GM19240 (cell line): ENCODE data around the gene CPLX1.
"Not testable (repeated sequence)": the region's sequence is repeated elsewhere in the genome, so short reads cannot be mapped to it uniquely, and the experiment has no call there.

Experiments used
- DNase-seq: peaks from one replicate; pipeline ENCODE4 v3.0.0; 2011; ENCODE audit warnings: low spot score; ENCODE audit not compliant: insufficient read length

CPLX1 gene

DNA sequence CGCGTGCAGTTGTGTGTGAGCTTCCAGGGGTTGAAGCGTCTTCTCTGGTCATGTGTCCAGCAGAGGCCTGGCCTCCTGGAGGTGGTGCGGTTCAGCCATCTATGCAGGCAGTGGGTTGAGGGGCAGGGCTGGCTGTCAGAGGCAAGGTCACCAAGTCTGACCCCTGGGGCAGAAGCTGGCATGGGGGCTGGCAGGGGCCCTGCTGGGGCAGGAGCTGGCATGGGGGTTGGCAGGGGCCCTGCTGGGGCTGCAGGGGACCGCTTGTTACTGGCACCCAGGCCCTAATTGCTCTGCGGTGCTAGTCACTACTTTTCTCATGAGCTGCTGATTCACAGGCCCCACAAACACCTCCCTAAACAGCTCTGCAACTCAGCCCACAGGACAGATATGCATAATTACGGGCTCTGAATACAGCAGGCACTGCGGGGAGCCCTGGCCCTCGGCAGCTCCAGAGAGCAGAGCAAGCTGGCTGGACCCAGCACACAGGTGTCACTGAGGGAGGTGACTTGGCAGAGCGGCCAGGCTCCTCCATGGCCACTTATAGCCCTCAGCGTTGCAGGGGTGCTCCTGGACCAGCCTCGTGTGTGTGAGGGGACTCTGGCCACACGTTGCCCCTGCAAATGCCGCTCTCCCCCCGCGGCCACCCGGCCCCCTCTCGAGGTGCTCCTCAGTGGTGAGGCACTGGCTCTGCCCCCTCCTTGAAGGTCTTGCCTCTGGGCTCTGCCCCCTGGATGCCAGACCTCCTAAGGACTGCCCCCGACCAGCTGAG, 32.7 kb downstream of the CPLX1 start:
- DNase-seq = no peak

DNA sequence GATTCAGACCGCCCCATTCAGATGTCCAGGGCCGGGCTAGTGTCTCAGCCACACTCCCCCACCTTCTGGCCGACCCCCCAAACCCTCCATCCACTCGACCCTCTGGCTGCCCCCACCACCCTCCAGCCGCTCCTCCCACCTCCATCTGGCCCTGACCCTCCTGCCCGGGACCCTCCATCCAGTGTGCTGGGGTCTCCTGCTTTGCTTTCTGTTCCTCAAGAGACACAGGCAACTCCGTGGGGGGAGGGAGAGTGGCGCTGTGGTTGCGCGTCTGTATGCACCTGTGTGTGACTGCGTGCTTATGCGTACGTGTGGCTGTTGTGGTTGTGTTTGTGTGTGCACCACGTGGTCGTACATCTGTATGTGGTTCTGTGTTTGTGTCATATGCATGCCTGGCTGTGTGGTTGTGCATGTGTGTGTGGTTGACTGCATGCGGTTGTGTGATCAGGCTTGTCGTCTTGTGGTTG, 33.3 kb downstream of the CPLX1 start:
- no peak for DNase-seq

DNA sequence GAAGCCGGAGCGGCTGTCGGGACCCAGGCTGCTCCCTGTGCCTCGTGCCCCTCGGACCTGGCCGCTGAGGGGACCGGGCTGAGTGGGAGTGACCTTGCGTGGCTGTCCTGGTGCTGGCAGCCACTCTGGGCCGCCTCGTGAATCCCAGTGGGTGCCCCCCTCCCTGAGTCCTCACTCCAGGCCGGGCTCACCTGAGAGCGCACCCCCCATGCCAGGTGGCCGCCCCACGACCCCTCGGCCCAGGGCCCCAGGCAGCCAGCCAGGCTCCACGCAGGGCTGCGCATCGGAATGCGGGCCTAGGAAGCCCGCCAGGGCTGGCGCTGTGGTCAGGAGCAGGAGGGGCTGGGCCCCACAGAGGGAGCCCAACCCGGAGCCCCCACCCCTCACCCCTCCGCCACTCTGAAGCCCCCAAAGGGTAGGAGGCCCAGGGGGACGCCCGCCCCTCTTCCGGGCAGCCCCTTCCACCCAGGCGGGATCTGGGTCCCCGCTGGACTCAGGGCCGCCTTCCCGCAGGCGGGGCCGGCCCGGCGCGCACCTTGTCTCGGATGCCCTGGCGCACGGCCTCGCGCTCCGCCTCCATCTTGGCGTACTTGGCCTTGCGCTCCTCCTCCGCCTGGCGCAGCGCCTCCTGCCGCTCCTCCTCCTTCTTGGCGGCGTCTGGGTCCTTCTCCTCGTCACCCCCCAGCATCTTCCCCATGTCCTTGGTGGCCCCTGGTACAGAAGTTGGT, 33.9 kb downstream of the CPLX1 start:
- no peak for DNase-seq

DNA sequence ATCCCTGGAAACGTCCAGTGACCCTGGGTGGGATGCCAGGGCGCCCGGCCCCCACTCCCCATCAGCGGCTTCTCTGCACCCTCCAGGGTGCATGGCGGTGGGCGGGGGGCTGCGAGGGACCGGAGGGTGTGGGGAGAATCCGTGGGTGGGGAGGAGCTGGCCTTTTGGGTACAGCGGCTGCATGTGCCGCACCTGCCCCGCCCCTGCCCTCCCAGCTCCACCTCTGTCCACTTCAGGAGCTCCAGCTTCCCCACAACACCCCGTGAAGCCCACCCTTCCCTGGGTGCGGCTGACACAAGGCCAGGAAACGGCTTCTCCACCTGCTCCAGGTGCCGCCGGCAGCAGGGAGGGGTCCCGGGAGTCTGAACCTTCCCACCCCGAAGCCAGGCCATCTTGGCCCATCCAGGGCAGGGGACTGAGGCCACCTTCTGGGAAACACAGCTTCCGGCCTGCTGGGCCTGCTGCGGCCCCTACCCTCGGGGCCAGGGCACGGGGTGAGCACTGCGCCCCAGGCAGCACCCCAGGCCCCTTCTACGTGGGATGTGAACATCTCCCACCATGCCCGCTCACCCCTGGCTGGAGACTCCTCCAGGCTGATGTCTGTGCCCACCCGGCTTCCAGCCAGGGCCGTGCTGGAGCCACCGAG, 34.6 kb downstream of the CPLX1 start:
- no peak for DNase-seq

DNA sequence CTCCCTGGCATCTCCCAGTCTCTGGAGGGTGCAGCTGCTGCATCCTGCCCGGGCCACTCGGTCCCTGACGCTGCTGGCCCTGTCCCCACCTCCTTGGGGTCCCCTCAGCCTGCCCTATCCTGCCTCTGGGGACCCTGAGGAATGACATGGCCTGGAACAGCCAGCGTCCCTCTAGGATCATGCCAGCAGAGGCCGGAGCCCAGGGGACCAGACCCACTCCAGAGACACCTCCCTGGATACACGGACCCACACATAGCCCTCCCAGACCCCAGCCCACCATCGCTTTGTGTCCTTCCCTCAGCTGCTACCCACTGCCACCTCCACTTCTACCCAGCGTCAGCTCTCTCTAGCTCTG, 35.5 kb downstream of the CPLX1 start:
- DNase-seq = no peak

DNA sequence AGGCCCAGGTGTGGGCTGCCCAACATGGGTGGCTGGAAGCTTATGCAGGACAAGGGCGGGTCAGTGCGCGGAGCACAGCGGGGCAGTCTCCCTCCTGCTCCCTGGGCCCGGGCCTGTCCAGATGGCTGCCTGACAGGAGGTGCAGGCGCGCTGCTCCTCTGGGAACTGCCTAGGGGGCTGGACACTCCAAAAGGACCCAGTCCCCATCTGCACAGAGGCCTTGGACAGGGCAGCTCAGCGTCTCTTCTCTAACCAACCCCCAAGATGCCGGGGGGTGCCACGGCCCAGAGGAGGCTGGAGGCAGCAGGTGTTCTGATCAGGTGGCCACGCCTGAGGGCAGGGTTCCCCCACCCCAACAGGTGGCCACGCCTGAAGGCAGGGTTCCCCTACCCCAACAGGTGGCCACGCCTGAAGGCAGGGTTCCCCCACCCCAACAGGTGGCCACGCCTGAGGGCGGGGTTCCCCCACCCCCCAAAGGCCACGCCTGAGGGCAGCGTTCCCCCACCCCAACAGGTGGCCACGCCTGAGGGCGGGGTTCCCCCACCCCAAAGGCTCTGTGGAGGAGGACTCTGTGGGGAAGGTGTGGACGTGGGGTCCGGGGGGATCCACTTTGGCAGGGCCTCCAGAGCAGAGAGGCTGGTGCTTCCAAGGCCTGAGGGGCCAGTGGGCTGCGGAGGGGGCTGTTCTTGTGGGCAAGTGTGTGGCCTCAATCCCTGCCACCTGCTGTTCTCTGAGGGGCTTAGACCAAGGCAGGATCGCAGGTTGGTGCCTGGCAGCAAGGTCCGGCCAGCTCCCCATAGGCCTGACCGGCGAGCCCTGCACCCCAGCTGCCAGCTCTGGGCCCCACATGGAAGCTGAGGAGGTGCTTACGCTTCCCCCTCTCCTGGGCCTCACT, 36.1 kb downstream of the CPLX1 start:
- DNase-seq = no peak

DNA sequence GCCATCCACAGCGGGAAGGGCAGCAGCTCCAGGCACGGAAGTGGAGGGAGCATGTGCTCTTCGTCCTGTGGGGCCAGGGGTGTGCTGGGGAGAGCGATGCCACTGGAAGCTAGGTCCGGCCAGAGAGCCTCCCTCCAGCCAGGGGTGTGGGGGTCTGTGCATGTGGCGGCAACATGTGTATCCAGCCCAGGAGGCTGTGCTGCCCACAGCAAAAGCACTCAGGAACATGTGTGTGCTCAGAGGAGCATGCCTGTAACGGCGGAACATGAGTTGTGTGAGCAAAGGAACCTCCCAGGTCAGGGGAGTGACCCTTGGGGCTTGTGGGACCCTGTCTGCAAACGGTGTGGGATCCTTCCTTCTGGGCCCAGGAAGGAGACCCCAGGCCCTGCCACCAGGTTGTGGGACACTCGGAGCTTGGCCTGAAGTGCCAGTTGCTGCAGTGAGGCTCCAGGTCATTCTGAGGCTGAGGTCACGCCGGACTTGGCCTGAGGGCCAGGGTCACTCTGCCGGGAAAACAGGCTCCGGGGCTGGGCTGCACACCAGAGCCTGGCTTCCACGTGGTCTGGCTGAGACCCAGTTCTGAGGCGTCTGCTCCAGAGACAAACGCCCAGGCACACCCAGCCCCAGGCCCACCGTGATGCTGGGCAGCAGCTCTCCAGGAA, 37.2 kb downstream of the CPLX1 start:
- DNase-seq = no peak

DNA sequence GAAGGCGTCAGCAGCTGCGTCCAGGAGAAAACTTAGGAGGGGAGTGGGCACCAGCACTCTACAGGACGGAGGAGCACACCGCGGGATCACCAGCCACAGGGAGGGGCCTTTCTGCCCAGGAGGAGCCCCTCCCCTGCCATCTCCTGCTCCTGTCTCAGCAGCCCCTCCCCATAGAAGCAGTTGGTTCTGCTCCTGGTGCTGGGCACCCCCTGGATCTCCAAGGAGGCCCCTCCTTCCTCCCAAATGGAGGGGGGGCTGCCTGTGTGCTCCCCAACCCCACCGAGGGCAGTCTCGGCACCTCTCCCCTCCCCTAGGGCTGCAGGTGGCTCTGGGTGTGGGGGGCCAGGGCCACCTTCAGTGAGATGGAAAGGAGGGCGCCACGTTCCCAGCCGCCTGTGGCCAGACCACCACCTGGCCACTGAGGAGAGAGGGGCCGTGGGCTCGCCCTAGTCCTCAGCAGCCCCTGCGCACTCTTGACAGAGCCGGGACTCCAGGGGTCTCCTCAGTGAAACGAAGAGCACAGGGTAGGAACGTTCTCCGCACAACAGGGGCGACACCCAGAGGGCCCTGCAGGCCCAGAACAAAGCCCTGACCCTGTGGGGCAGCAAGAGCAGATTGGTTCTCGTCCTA, 37.8 kb downstream of the CPLX1 start:
- DNase-seq = no peak

DNA sequence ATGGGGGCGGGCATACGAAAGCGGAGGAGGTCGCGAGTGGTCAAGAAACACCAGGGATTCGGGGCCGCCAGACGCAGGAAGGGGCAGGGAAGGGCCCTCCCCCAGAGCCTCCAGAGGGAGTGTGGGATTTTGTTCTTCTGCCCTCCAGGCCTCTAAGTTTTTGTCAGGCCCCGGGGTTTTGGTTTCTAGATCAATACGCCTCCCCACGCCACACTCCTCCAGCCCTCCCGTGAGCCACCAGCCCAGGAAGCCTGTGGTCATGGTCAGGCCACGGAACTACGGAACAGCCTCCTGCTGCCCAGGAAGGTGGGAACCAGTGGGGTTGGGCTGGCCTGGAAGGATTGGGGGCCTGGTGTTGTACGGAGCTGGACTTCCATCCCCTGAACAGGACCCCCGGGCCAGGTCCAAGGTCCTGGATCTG, 38.4 kb downstream of the CPLX1 start:
- DNase-seq = no peak

DNA sequence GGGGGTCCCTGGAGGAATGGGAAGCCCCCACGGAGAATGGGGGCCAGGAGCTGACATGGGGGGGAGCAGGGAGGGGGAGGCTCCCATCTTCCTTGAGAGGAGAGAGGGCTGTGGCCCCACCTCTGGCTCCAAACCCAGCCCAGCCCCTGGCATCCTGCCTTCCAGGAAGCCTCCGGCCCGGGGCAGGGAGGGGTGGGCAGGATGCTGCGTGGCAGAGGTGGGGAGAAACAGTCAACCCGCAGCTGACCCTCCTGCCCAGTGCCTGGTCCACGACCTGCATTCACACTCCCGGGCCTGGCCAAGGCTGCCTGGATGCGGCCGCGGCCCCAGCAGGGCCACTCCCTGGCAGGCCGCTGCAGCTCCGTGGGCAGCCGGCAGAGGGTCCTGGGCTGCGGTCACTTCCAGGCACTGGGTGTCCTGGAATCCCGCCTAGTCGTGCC, 39.0 kb downstream of the CPLX1 start:
- no peak for DNase-seq

DNA sequence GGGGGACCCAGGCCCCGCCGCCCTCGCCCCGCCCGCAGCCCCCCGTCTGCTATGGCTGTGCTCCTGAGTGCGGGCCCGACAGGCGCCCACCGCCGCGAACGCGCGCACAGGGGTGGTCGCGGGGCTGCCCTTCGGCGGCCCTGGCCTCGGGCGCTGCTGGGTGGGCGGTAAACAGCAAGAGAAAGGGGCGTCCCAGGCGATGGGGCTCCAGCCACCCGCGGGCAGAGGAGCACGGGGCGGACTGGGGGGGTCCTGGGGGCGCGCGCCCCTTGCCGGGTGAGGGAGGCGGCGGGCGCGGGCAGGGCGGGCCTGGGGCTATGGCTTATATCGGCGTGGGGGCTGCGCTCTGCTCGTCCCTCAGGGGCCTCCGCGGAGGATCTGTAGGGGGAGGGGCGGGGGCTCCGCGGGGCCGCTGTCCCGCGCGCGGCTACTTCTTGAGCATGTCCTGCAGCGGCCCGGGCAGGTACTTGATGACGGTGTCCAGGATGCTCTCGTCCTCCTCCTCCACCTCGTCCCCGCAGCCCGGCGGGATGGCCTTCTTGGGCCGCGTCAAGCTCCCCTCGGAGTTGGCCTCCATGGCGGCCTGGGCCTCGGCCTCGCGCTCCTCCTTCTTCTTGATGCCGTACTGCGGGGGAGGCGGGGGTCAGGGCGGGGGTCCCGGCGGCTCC, 39.7 kb downstream of the CPLX1 start:
- DNase-seq = no peak

DNA sequence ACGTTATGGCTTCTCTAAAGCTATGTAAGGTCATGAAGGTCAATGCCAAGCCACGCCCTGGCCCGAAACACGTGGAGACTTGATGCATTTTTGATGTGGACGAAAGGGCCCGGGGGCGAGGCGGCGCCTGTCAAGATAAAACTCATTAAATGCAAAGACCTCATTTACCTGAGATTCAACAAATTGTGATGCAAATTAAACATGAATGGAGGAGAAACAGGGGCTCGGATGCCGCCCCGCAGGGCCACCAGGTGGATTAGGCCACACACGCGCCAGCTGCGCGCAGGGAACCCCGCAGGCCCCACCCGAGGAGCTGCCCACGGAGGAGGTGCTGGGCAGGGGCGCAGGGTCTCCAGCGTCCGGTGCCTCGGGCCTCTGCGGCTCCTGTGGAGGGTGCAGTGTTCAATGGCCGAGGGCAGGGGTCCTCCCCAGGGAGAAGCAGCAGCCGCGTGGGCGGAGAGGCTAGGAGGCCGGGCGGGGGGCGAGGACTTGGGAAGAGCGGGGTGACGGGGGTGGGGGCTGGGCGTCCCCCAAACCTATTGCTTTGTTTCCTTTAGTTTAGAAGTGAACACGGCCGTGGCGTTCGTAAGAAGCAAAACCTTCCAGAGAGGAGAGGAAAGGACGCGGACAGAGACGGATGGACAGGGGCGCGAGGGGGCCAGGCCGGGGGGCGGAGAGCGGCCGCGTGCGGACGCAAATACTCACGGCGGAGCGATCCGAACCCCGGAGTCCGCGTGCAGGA, 40.4 kb downstream of the CPLX1 start:
- DNase-seq = no peak

DNA sequence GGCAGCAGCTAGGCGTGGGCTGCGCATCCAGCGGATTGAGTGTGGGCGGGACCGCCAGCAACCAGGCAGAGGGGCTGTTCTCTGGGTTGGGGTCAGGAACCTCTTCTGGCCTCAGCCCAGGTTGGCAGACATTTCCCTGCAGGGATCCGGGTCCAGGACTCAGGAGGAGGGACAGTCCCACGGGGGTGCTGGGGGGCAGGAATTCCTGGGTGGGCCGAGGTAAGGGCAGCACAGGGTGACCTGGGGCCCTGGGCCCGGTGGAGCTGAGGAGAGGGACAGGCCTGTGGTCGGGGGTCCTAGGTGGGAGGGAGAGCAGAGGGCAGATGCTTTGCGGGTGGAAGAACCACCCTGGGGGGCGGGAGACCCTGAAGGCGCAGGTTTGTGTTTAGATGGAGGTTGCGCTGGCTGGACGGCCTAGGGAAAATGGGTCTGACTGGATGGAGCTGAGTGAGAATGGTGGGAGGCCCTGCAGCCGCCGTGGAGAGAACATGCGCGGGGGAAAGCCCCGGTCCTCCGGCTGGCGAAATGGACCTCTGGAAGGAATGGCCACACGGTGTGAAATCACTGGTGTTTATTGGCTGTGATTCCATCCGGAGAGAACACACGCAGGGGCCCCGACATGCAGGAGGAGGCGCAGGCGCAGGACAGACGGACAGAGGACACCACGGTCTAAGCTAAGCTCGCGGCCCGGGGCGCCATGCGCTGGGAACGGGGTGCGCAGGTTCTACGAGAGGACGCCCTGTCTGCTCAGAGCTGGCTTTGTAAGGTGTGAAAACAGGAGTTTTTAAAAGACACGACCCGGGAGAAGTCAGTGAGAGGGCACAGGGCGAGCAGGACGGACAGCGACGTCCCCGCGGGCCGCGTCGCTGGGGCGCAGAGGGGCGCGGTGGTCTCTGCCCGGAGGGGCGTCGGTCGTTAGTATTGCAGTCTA, 41.3 kb downstream of the CPLX1 start:
- DNase-seq = no peak

DNA sequence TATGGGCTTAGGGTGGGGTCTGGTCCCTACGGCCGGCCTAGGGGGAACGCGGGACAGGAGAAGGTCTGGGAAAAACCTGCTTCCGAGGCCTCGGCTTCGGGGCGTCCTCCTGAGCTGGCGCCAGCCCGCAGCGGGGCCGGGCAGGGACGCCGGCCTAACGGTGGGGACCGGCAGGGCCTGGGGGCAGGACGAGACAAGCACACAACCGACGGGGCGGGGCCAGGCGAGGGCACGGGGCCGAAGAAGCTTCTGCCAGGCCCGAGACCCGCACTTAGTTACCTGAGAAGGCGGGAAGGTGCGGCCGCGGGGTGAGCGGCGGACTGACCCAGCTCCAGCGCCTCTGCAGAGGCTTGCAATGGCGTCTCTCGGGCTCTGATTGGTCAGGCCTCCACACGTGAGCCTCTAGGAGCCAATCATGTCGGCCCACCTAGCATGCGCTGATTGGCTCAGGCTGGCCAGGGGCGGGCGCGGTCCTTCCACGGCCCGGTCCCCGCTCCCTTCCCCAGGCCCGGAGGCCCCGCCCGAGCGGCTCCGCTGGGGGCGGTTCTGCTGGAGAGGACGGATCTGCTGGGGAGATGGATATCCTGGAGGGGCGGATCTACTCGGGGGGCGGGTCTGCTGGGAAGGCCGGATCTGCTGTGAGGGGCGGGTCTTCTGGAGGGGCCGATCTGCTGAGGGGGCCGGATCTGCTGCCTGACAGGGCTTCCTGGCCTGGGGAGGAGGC, 44.3 kb downstream of the CPLX1 start:
- peak; percentile 94 for DNase-seq

DNA sequence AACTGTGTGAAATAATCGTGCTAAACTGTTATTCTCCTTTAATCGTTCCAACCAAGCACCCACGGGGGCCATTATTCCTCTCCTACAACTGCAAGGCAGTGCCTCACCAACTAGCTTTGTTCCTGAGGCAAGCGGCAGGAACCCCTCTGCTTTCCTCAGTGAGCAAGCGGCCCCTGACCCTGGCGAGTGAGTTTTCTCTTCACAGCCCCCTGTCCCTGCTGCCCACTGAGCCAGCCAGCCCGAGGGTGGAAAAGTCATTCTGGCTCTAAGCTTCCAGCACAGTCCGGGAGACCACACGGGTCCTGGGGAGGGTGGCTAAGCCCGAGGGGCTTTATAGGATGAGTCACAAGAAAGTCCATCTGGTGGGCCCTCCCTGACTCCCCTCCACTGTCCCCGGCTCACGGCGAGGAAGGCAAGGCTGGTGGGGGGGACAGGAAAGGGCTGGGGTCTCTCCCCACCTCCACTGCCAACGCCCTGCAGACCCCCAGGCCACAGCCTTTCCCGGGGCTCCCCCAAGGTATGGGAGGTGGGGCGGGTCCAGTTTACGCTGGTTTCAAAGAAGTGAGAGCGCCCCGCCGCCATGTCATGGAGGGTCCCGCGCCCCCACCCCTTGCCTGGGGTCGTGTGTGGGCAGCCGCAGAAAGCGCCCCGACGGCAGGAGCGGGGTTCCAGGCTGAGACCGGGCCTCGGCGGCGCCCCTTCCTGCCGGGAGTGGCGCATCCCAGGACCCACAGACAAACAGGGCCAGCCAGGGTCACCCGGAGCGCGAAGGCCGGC, 45.0 kb downstream of the CPLX1 start:
- DNase-seq = no peak

DNA sequence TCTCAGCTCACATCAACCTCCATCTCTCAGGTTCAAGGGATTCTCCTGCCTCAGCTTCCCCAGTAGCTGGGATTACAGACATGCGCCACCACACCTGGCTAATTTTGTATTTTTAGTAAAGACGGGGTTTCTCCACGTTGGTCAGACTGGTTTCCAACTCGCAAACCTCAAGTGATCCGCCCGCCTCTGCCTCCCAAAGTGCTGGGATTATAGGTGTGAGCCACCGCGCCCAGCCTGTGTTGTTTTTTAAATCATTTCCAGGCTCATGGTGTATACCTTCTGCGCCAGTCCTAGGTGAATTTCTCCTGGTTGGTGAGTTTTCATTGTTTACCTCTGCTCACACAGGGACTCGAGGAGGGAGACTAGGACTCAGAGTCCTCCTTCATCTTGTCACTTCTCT, 45.7 kb downstream of the CPLX1 start:
- not testable (repeated sequence) for DNase-seq

DNA sequence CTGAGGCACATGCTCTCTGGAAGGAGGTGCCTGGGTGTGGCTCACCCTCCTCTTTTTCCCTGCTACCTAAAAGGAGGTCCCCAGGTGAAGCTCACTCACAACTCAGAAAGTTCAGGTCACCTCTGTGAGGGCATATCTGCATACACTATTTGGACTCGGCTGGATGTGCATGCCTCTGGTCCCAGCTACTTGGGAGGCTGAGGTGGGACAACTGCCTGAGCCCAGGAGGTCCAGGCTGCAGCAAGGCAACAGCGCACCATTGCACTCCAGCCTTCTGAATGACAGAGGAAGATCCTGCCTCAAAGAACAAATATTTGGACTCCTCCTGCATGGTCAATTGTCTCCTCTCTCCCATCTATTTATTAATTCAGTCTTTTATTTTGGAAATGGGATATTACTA, 46.4 kb downstream of the CPLX1 start:
- no peak for DNase-seq
